Effector CD8-positive, alpha-beta T cell (primary cell): Measurements from ENCODE around the gene BIRC3.
"Not testable (repeated sequence)": the region's sequence is repeated elsewhere in the genome, so short reads cannot be mapped to it uniquely, and the experiment has no call there.

Source experiments
- DNase-seq: peaks from one replicate; lab custom pipeline; 2025; lab: John Stamatoyannopoulos, UW

The BIRC3 gene

DNA sequence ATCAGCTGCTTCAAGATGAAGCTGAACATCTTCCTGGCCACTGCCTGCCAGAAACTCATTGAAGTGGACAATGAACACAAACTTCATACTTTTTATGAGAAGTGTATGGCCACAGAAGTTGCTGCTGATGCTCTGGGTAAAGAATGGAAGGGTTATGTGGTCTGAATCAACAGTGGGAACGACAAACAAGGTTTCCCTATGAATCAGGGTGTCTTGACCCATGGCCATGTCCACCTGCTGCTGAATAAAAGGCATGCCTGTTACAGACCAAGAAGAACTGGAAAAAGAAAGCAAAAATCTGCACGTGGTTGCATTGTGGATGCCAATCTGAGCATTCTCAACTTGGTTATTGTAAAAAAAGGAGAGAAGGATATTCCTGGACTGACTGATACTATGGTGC lies 22.2 kb upstream of the BIRC3 start:
- DNase-seq, result no peak

DNA sequence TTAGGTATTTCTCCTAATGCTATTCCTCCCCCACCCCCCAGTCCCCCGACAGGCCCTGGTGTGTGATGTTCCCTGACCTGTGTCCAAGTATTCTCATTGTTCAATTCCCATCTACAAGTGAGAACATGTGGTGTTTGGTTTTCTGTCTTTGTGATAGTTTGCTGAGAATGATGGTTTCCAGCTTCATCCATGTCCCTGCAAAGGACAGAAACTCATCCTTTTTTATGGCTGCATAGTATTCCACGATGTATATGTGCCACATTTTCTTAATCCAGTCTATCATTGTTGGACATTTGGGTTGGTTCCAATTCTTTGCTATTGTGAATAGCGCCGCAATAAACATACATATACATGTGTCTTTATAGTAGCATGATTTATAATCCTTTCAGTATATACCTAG lies 20.5 kb upstream of the BIRC3 start:
- not testable (repeated sequence) for DNase-seq

- not testable (repeated sequence) for DNase-seq
These were observed 16.4 kb upstream of the BIRC3 start for GRCh38 chr11:102300837-102301236.

DNA sequence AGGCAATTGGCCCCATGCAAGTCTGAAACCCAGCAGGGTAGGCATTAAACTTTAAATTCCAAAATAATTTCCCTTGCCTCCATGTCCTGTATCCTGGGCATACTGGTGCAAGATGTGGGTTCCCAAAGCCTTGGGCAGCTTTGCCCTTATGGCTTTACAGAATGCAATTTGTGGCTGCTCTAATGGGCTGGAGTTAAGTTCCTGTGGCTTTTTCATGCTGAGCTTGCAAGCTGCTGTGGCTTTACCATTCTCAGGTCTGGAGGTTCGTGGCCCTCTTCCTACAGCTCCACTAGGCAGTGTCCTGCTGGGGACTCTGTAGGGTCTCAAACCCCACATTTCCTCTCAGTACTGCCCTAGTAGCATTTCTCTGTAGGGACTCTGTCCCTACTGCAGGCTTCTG lies 15.0 kb upstream of the BIRC3 start:
- no peak for DNase-seq

DNA sequence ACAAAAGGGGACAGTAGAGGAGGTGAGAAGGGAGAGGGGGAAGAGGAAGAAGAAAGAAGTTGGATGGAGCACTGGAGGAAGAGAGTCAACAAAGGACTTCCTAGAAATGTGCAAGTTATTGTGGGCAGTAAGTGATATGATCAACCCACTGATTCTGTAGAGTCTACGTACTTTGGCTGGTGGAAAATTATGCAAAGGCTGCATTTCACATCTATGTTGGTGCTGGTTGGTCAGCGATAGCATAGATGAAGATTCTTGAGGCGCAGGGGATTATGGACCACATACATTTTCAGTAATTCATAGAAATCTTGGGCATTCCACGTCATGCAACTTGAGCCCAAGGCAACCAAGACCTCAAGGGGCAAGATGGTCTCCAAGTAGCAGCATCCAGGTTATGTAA lies 12.6 kb upstream of the BIRC3 start:
- DNase-seq, result no peak

- no peak for DNase-seq
These were observed 11.8 kb upstream of the BIRC3 start for GRCh38 chr11:102305352-102306047.

GRCh38 chr11:102306048-102306597 lies 11.2 kb upstream of the BIRC3 start:
- DNase-seq, result no peak

DNA sequence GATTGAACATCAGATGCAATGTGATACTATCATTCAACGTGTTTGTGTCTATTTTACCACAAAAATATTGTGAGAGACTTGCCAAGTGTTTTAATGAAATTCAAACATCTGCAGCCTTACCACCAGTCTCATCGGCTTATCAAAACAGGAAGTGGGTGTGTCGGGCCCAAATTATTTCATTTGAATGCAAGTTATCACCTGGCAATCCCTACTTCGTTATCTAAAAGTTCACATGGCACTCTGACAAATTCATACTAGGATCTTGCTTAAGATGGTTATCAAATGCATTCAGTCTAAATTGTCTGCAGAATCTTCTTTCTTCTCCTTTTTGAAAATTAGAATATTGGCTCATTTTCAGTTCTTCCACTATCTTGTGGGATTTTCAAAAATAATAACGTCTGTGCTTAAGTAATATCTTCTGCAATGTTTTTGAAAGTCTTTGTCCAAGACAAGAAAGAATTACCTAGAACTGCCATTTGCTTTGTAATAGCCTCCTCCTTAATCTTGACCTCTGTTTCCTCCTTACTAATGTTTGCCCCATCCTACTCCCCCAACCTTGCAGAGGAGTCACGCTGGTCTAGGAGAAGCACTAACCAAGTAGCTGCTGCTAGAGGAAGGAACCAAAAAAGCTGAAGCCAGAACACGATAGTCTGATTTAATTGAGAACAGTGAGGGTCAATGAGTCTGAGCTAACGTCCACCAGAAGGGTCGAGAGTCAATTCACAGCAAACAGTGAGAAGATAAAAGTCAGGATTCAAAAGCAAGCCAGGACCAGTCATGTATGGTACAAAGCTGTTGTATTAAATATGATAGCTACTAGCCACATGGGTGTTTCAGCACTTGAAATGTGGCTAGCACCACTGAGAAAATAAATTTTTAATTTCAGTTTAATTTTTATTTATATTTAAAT lies 10.2 kb upstream of the BIRC3 start:
- no peak for DNase-seq

GRCh38 chr11:102307727-102308038 lies 9.6 kb upstream of the BIRC3 start:
- no peak for DNase-seq

DNA sequence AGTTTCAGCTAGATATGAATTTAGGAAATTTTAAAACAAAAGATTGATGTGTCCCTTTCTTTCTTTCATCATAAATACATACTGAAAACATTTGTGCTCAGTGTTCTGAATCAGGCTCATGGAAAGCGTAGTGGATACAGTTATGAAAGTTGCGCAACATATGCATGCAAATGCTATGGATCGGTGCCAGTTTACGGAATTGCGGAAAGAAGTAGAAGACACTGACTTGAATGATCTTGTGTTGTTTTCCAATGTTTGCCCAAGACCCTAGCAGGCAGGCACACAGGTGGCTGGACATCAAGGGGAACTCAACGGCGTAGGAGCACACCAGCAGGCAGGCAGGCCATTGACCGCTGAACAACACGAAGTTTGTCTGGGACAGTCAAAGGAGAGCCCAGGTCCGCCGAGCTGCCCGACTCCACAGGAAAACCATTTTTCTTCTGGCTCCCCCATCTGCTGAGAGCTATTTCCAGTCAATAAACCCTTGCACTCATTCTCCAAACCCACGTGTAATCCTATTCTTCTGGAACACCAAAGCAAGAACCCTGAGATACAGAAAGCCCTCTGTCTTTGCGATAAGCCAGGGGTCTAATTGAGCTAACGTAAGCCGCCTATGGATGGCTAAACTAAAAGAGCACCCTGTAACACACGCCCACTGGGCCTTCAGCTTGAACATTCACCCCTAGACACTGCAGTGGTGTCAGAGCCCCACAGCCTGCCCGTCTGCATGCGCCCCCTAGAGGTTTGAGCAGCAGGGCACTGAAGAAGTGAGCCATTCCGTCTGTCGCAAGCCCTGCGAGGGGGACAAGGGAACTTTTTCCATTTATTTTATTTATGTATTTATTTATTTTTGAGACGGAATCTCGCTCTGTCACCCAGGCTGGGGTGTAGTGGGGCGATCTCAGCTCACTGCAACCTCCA lies 7.4 kb upstream of the BIRC3 start:
- no peak for DNase-seq

- DNase-seq, result no peak
These were observed 4.6 kb upstream of the BIRC3 start for GRCh38 chr11:102312667-102313066.

- no peak for DNase-seq
These were observed 3.9 kb upstream of the BIRC3 start for GRCh38 chr11:102313238-102313940.

GRCh38 chr11:102314784-102315183 lies 2.5 kb upstream of the BIRC3 start:
- DNase-seq, result no peak

GRCh38 chr11:102316346-102316904 lies 859 bp upstream of the BIRC3 start:
- DNase-seq, result no peak

GRCh38 chr11:102317768-102318103 lies 452 bp downstream of the BIRC3 start:
- DNase-seq, result no peak

DNA sequence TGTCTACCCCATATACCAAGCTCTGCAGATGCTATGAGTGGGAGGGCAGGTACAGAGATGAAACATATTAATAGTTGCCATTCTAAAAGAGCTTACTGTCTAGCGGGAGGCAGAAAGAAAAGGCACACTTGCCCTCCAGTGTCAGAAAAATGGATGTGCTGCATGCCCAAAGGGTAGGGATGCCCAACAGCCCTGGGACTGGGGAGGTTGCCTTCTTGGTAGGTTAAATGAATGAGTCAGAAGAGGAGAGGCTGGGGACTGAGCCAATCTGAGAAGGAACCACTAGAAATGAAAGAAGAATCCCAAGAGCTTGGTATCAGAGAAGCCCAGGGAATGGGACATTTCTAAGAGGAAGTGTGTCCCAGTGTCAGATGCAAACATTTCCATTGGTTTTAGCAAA lies 1.2 kb downstream of the BIRC3 start:
- DNase-seq, result no peak

DNA sequence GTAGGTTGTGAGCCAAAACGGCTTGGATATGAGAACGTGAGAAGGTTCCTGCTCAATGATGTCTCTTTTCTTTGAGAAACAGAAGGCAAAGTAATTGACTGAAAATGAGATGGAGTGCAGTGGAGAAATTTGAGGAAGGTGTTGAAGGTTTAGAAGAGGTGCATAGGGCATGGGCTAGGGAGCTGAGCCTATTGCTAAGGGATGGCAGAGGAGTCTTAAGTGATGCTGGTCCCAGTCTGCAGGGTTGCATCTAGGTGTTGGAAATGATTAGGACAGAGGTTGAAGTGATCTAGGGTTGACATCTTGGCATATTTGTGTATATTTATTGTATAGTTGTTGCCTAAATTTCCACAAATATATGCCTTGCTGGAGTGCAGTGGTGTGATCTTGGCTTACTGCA lies 2.3 kb downstream of the BIRC3 start:
- DNase-seq, result no peak

GRCh38 chr11:102320188-102320587 lies 2.9 kb downstream of the BIRC3 start:
- no peak for DNase-seq

- no peak for DNase-seq
These were observed 3.4 kb downstream of the BIRC3 start for GRCh38 chr11:102320679-102321078.

DNA sequence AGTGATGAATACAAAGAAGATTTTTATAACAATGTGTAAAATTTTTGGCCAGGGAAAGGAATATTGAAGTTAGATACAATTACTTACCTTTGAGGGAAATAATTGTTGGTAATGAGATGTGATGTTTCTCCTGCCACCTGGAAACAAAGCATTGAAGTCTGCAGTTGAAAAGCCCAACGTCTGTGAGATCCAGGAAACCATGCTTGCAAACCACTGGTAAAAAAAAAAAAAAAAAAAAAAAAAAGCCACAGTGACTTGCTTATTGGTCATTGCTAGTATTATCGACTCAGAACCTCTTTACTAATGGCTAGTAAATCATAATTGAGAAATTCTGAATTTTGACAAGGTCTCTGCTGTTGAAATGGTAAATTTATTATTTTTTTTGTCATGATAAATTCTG lies 5.3 kb downstream of the BIRC3 start:
- no peak for DNase-seq

DNA sequence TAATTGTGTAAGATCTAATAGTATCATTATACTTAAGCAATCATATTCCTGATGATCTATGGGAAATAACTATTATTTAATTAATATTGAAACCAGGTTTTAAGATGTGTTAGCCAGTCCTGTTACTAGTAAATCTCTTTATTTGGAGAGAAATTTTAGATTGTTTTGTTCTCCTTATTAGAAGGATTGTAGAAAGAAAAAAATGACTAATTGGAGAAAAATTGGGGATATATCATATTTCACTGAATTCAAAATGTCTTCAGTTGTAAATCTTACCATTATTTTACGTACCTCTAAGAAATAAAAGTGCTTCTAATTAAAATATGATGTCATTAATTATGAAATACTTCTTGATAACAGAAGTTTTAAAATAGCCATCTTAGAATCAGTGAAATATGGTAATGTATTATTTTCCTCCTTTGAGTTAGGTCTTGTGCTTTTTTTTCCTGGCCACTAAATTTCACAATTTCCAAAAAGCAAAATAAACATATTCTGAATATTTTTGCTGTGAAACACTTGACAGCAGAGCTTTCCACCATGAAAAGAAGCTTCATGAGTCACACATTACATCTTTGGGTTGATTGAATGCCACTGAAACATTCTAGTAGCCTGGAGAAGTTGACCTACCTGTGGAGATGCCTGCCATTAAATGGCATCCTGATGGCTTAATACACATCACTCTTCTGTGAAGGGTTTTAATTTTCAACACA lies 6.4 kb downstream of the BIRC3 start:
- no peak for DNase-seq
